Activated CD4-positive, alpha-beta T cell treated with anti-CD3 and anti-CD28 coated beads for 4 hours (primary cell): ENCODE measurements around the gene ATP2B3.

ENCODE experiments used
- DNase-seq, 2 donors: peaks; one replicate each; pipeline ENCODE4 v3.0.0-alpha.2; 2020

ATP2B3 gene

GRCh38 chrX:153576239-153576870, 58.9 kb downstream of the ATP2B3 start:
- DNase-seq = no peak

DNA sequence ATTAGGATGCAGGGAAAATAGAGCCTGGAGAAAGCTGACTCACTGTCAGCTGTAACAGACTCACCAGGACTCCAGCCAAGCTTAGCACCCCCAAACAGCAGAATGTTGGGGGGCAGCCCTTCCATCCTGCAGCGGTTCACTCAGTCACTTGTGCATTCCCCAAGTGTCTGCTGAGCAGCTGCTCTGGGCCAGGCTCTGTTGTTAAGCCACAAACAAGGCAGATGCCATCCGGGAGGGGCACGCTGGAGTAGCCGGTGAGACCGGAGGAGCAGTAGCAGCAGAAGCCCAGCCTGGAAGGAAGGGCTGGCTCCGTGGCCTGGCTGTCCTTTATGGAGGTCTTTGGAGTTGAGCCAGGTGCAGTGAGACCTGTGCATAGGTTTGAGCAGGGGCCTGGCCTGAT, 59.5 kb downstream of the ATP2B3 start:
- no peak for DNase-seq

- no peak for DNase-seq
Measured at GRCh38 chrX:153578200-153578835, 60.9 kb downstream of the ATP2B3 start.

GRCh38 chrX:153578889-153579288, 61.4 kb downstream of the ATP2B3 start:
- no peak for DNase-seq

GRCh38 chrX:153580700-153581386, 63.4 kb downstream of the ATP2B3 start:
- DNase-seq = no peak

GRCh38 chrX:153582896-153583295, 65.5 kb downstream of the ATP2B3 start:
- DNase-seq = peak; percentile 46 to 60

DNA sequence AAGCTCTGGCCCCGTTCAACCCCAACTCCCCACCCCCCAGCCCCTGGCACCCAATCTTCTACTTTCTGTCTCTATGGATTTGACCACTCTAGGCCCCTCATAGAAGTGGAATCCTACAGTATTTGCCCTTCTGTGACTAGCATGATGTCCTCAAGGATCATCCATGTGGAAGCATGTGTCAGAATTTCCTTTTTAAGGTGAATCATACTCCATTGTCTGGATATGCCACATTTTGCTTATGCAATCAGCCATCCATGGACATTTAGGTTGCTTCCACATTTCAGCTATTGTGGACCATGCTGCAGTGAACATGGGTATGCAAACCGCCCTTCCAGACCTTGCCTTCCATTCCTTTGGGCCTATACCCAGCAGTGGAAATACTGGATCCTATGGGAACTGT, 66.0 kb downstream of the ATP2B3 start:
- no peak for DNase-seq

DNA sequence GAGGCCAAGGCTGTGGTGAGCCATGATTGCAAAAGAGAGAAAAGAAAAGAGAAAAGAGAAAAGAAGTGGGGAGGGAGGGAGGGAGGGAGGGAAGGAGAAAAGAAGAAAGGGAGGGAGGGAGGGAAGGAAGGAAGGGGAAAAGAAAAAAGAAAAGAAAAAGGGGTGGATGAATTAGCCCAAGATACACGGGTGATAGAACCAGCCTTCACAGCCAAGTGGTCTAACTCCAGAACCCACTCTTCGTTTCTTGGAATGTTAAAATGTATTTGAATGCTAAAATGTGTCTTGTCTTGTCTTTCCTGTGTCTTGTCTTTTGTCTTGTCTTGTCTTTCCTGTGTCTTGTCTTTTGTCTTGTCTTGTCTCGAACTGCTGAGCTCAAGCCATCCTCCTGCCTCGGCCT, 68.4 kb downstream of the ATP2B3 start:
- DNase-seq = no peak

DNA sequence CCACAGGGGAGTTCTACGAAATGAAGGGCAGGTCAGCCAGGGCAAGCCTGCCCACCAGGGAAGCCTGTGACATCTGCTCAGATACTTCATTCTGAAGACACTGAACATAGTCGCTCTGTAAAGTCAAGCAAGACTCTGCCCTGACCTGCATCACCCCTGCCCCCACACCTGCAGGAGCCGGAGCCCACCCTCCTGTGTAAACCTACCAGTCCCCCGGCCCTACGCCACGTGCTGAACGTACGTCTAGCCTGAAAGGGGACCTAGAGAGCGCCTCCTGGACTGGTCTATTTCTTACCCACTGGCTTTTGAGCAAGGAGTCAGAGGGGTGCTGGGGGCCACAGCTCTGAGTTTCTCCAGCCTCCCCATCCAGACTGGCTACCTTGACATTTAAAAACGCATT, 69.9 kb downstream of the ATP2B3 start:
- DNase-seq = no peak

DNA sequence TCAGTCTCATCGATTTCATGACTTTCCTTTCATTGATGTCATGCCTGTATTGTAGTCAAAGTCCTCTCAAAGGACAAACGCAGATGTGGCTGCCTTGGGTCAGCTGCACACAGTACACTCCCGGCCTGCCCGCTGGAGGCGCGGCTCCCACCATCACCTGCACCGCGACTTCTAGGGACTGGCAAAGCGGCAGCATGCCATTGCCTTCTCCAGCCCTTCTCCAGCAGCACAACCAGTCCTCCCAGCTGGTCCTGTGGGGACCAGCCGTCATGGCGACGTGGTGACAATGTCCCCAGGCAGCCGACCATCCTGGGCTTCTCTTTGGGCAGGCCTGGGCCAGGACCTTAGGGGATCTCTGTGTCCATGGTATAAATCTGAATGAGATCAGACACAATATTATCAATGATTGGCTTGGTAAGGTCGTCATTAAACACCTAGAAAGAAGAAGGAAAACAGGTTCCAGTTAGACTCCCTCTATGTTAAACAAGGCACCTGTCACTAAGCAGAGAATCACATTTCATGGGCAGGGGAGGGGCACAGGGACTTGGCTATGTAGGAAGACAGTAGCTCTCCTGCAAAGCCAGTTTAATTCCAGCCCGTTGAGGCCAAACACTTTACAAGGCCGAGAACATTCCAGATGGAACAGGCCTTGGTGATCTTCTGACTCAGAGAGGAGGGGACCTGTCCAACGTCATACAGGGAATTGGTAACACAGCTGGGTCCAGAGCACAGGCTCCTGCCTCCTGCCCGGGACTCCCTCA, 70.8 kb downstream of the ATP2B3 start:
- DNase-seq = no peak

DNA sequence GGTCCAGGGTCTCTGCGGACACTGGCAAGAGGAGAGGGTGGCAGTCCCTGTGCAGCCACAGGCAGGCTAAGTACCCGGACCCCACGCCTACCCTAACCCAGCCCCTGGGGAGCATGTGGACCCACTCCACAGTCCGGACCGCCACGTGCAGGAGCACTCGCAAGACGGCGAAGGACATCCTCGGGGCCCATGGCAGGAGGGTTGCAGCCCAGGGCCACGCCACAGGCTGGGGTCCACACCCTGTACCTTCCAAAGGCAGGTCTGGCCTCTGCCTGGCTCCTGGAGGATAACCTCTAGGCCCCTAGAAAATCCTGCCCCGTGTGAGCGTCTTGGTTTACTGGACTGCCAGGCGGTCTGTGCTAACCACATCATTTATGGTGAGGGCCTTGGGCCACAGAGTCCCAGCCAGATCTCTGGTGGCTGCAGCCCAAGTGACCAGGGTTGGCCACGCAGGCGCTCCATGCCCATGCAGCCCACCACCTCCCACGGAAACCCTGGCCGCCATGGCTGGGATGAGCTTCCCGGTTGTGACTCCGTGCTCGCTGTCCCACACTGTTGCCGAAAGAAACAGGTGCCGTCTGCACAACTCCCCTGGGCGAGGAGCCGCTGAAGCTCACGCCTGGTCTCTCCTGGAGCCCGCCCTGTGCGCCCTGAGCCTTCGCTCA, 71.5 kb downstream of the ATP2B3 start:
- DNase-seq = no peak

DNA sequence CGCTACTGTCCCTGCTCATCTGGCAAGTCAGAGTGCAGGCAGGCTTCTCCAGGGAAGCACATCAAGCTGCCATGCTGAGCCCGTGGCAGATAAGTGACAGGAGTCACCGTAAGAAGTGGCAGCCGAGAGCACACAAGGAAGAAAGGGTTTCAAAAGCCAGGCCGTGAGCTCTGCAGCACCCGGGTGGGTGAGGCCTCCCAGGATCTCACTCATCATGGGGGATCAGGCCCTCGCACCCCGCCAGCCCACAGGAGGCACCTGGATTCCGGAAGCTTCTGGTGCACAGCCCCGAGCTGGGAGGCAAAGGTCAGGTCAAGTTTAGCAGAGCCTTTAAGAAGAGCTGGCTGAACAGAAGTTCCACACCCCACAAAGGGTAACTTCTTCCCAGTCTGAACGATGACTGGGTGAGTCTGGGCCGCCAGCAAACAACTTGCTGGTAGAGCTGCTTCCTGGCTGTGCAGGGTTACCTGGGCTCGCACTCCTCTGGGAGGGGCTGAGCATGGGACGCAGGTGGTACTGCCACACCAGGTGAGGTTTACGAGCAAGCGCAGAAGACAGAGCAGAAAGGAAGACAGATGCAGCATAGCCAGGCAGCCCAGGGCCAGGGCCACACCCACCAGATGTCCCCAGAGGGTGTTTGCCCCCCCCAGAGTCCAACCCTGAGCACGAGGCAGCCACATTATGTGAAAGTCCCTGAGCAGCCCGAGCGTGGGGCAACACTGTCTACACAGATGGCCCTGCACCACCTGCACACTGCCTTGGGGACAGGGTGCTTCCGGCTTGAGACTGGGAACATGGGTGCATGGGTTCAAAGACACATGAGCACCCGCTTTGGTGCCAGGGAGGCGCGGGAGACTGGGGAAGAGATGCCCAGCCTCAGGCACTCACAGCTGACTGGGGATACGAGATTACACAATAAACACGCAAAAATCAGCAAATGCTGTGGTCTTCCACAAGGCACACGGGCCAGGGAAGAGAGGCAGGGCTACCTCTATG, 73.8 kb downstream of the ATP2B3 start:
- DNase-seq = no peak

DNA sequence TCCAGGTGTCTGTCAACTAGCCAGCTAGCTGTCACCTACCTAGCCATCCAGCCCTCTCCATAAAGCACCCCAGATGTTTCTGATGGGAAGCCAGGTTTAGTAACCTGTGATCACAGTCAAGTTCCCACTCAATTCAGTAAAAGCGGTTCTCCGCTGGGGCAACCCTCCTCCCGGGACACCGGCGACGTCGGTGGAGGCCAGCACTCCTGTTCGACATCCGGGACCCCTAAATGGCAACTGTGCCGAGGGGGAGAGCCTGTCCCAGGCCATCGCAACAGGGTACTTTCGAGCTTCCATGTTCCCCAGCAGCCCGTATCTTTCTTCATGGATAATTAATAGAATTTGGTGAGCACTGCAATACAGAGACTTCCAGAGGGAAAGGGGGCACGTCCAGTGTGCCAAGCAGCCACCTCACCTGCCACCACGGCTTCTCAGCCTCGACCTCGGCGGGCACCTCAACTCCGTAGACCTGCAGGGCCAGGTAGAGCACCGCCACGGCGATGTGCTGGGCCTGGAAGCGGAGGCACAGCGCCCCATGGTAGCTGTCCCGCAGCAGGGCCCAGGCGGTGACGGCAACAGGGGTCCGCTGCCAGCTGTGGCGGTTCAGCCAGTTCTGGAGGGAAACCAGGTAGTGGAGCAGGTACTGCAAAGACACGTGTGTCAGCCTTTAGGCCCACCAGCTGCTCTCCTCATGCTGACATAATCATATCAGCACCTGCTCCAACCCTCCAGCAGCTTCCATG, 74.8 kb downstream of the ATP2B3 start:
- DNase-seq = no peak

- no peak for DNase-seq
Measured at GRCh38 chrX:153592966-153593688, 75.7 kb downstream of the ATP2B3 start.

GRCh38 chrX:153593811-153594500, 76.5 kb downstream of the ATP2B3 start:
- DNase-seq = no peak

- DNase-seq = no peak
Measured at GRCh38 chrX:153595387-153595786, 77.9 kb downstream of the ATP2B3 start.

- no peak for DNase-seq
Measured at GRCh38 chrX:153595859-153596857, 78.7 kb downstream of the ATP2B3 start.
